BJ (cell line): Measurements from ENCODE around the gene SF3B3. TPM values are rescaled to one million over a fixed set of nuclear protein-coding genes. Genes with fewer than 3 reads are reported as not detected.

Source experiments
- CTCF ChIA-PET: fragments of 350-600 bp; formaldehyde crosslinking; extraction: SDS; loops from one replicate; lab custom pipeline; 2021; ENCODE audit warnings: antibody characterized with exemption, inconsistent platforms; lab: Yijun Ruan, JAX
- POLR2A ChIA-PET: fragments of 300-600 bp; sonication (Branson Sonifier 250); formaldehyde crosslinking; extraction: SDS; loops from one replicate; lab custom pipeline; 2021; ENCODE audit warnings: antibody characterized with exemption; lab: Charles Lee
- DNase-seq: peaks from one replicate; pipeline ENCODE4 v3.0.0-alpha.2; 2011; ENCODE audit warnings: low read depth
- H3K27me3 ChIP-seq: 2 replicates; pipeline ENCODE4 v1.6.0; 2011; ENCODE audit warnings: low read length; ENCODE audit not compliant: control insufficient read depth, insufficient read depth
- H3K36me3 ChIP-seq: 2 replicates; pipeline ENCODE4 v1.5.1; 2011; ENCODE audit warnings: low read length; ENCODE audit not compliant: control insufficient read depth, insufficient read depth
- H3K4me3 ChIP-seq: 2 replicates; pipeline ENCODE4 v1.5.1; 2011; ENCODE audit warnings: low read depth, mild to moderate bottlenecking, control low read depth, low read length
- CTCF ChIP-seq: IDR thresholded peaks from 2 replicates; pipeline ENCODE4 v1.5.1; 2011; ENCODE audit warnings: low read depth, mild to moderate bottlenecking, control low read depth, inconsistent platforms, low read length, moderate library complexity; ENCODE audit not compliant: insufficient read depth
- polyA plus RNA-seq: library from polyadenylated mRNA; depleted of rRNA; stranded (reverse); fragments of >200 nt; gene quantifications from 2 replicates; pipeline ENCODE4 v1.2.3, GENCODE V29; 2011

The SF3B3 gene
- polyA plus RNA-seq, 1 experiment: 89.5 TPM

- TF ChIP-seq CTCF: no peak
- CTCF ChIA-PET: interaction anchor here (0.5 to 1.1 kb wide), 2 partner anchors 119 to 183 kb away, joined by 5 to 7 read pairs; no protein-coding TSS in a partner anchor
- Histone ChIP-seq H3K36me3 (peaks cover 25% of the 10 kb centered on the region), H3K27me3 (no peaks in the 10 kb centered on the region), H3K4me3 (no peak overlapping the region)
- DNase-seq: no peak
- POLR2A ChIA-PET: no interaction called here
These were observed 11.4 kb downstream of the SF3B3 start for GRCh38 chr16:70534971-70535370.

GRCh38 chr16:70540994-70541393 lies 17.4 kb downstream of the SF3B3 start:
- ChIA-PET POLR2A (interaction anchor here (0.6 kb wide), 1 partner anchor 221 kb away, joined by 9 read pairs; no protein-coding TSS in a partner anchor), CTCF (no interaction called here)
- Histone ChIP-seq H3K27me3 (no peaks in the 10 kb centered on the region), H3K36me3 (peaks cover 21% of the 10 kb centered on the region), H3K4me3 (no peak overlapping the region)
- no peak for TF ChIP-seq CTCF
- DNase-seq: no peak

GRCh38 chr16:70544548-70544947 lies 20.9 kb downstream of the SF3B3 start:
- ChIA-PET POLR2A (no interaction called here), CTCF (interaction anchor here (1.2 kb wide), 1 partner anchor 16 kb away, joined by 5 read pairs; no protein-coding TSS in a partner anchor)
- Histone ChIP-seq H3K36me3 (peaks cover 27% of the 10 kb centered on the region), H3K27me3 (no peaks in the 10 kb centered on the region), H3K4me3 (no peak overlapping the region)
- no peak for TF ChIP-seq CTCF
- DNase-seq: no peak

- CTCF ChIA-PET: interaction anchor here (0.6 to 1.3 kb wide), 2 partner anchors 105 to 864 kb away, joined by 3 to 4 read pairs; no protein-coding TSS in a partner anchor
- peaks cover 22% of the 10 kb centered on the region for H3K36me3 ChIP-seq
- H3K4me3 ChIP-seq: no peak overlapping the region
- no peak for TF ChIP-seq CTCF
- POLR2A ChIA-PET: no interaction called here
- DNase-seq: no peak
- H3K27me3 ChIP-seq: no peaks in the 10 kb centered on the region
These were observed 25.3 kb downstream of the SF3B3 start for GRCh38 chr16:70548936-70549335.

GRCh38 chr16:70550082-70550481 lies 26.5 kb downstream of the SF3B3 start:
- no peak for DNase-seq
- TF ChIP-seq CTCF: no peak
- CTCF ChIA-PET: no interaction called here
- Histone ChIP-seq H3K4me3 (no peak overlapping the region), H3K36me3 (peaks cover 26% of the 10 kb centered on the region), H3K27me3 (no peaks in the 10 kb centered on the region)
- POLR2A ChIA-PET: no interaction called here
